Pancreas (tissue), 10 donors: Measurements from ENCODE around the gene CFAP157. TPM values are rescaled to one million over a fixed set of nuclear protein-coding genes. Genes with fewer than 3 reads are reported as not detected.

ENCODE experiments used
- ATAC-seq, 4 donors: fragments of 200-7000 bp; cut with Tn5 transposase; one replicate each; pipeline versions ENCODE4 v1.8.0 to v1.9.1; 2020; ENCODE audit warnings: mild to moderate bottlenecking in 4 of 4, moderate library complexity in 4 of 4
- DNase-seq, 6 donors: peaks; one replicate each; pipeline ENCODE4 v3.0.0-alpha.2; 2020
- FAIRE-seq: peaks from 2 replicates; lab custom pipeline; 2012; peaks lifted over from hg19 to GRCh38; lab: Jason Lieb, UNC
- H3K27ac ChIP-seq, 4 donors: fragments of 200-600 bp; sonication (generic); 1 replicate in 3 of 4; 2 replicates in 1 of 4; pipeline versions ENCODE4 v1.5.0 to v1.8.0; 2020
- H3K27me3 ChIP-seq, 4 donors: fragments of 200-600 bp; one replicate each; pipeline ENCODE4 v1.8.0; 2021
- H3K36me3 ChIP-seq, 3 donors: fragments of 200-600 bp; sonication (generic) in 1 of 3; one replicate each; pipeline versions ENCODE4 v1.5.0 to v1.8.0; 2020 to 2021
- H3K4me1 ChIP-seq, 3 donors: fragments of 200-600 bp; one replicate each; pipeline ENCODE4 v1.8.0; 2021
- H3K4me3 ChIP-seq, 4 donors: fragments of 200-600 bp; sonication (generic) in 2 of 4; one replicate each; pipeline versions ENCODE4 v1.5.0 to v1.8.0; 2020 to 2021
- H3K9me3 ChIP-seq, 4 donors: fragments of 200-600 bp; one replicate each; pipeline ENCODE4 v1.8.0; 2021
- WGBS, 2 donors: extraction: QIAGEN DNeasy Blood & Tissue Kit; methylation state at CpG; one replicate each; pipeline ENCODE4 v1.1.7; 2013; 5-methylcytosine and 5-hydroxymethylcytosine counted together
- intact Hi-C, 3 donors: fragments of 100-400 bp; cut with DNase I; formaldehyde crosslinking; loops; one replicate each; pipeline versions ENCODE4 v1.11.1 to v1.14.2; 2022
- polyA plus RNA-seq, 2 donors: library from polyadenylated mRNA; stranded (reverse); fragments of 200-250 nt; gene quantifications; one replicate each; pipeline ENCODE4 v1.2.3, GENCODE V29; 2013
- total RNA-seq, 6 donors: library from RNA; stranded (reverse); fragmentation: NEBNext Ultra II Directional in 4 of 6; extraction: Animal tissue kit (Norgen Biotek cat#: 25700) in 4 of 6; gene quantifications; one replicate each; pipeline versions ENCODE4 v1.2.1 to v1.2.4, GENCODE V29; 2021 to 2023
- TF ChIP-seq, protein P1 (sequence below), 4 donors: fragments of 200-600 bp; sonication (generic) in 3 of 4; IDR thresholded peaks; one replicate each; pipeline versions ENCODE4 v1.5.0 to v1.8.0; 2021; ENCODE audit warnings: antibody characterized with exemption in 4 of 4
- donor health status: healthy with polysubstance abuse.
- donor health status: DM: no; HTN: no; CAD: no; lungs with moderate emphysema.
- donor health status: DM: no; HTN: no; CAD: no.
- donor health status: control.
- donor health status: control.
- donor health status: Bipolar disorder and iron deficiency.
- donor health status: DM: yes; HTN: yes; CAD: no.
- donor health status: DM: no; HTN: no; CAD: no.
- donor health status: DM: no; HTN: no; CAD: no.
- donor health status: DM: yes; HTN: yes; CAD: no.

CFAP157 gene
- total and polyA plus RNA-seq, 8 donors = 0.12 to 2.1 (median 0.23) TPM; not detected in 1

DNA sequence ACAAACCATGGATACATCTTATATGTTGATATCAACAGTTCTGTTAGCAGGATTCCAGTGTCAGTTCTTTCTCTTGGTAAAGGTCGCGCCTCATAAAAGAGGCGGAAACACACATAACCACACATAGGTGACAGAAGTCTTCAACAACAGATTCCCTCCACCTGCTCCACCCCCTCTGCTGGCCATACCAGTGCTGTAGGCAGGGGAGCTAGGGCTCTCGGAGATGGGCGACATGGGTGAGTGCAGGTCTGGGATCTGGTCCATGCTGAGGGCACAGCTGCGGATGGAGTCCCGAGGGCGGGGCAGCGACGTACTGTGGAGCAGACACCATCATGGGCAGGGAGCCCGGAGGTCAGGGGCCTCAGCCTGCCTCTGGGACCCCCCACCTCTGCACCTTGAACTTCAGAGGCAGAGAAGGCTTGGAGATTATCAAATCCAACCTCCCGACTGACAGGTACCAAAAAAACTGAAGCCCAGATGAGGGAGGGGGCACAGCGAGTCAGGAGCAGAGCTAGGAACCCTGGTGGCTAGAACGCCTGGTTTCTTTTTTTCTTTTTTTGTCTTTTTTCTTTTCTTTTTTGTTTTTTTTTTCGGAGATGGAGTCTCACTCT, 40.3 kb downstream of the CFAP157 start:
- intact Hi-C loops = no loop called here
- 57 to 63% methylated on average over 15 of the region's 15 CpGs for WGBS, 2 donors
- no peak for DNase-seq

GRCh38 chr9:127749090-127749787, 42.5 kb downstream of the CFAP157 start:
- no peak for ATAC-seq
- no peak overlapping the region for H3K4me3 ChIP-seq
- no peak for FAIRE-seq
- no peak for DNase-seq
- H3K36me3 ChIP-seq = no peaks in the 10 kb centered on the region
- intact Hi-C loops = no loop called here
- peaks cover 0 to 7% (median 1%) of the 10 kb centered on the region in 4 donors for H3K27me3 ChIP-seq
- TF ChIP-seq, protein P1, sequence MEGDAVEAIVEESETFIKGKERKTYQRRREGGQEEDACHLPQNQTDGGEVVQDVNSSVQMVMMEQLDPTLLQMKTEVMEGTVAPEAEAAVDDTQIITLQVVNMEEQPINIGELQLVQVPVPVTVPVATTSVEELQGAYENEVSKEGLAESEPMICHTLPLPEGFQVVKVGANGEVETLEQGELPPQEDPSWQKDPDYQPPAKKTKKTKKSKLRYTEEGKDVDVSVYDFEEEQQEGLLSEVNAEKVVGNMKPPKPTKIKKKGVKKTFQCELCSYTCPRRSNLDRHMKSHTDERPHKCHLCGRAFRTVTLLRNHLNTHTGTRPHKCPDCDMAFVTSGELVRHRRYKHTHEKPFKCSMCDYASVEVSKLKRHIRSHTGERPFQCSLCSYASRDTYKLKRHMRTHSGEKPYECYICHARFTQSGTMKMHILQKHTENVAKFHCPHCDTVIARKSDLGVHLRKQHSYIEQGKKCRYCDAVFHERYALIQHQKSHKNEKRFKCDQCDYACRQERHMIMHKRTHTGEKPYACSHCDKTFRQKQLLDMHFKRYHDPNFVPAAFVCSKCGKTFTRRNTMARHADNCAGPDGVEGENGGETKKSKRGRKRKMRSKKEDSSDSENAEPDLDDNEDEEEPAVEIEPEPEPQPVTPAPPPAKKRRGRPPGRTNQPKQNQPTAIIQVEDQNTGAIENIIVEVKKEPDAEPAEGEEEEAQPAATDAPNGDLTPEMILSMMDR (IDR thresholded peaks at IDR 0.05) = no peak
- no peaks in the 10 kb centered on the region for H3K9me3 ChIP-seq
- WGBS, 2 donors = 83 to 89% methylated on average over 26 of the region's 26 CpGs
- no peak overlapping the region for H3K27ac ChIP-seq
- no peaks in the 10 kb centered on the region for H3K4me1 ChIP-seq

More for the DNA sequence above, 40.3 kb downstream of the CFAP157 start:
- no peak overlapping the region for H3K27ac ChIP-seq
- no peaks in the 10 kb centered on the region for H3K36me3 ChIP-seq
- no peaks in the 10 kb centered on the region for H3K27me3 ChIP-seq
- no peaks in the 10 kb centered on the region for H3K9me3 ChIP-seq
- TF ChIP-seq, protein P1 (IDR thresholded peaks at IDR 0.05) = no peak
- no peaks in the 10 kb centered on the region for H3K4me1 ChIP-seq
- no peak for FAIRE-seq
- H3K4me3 ChIP-seq = no peak overlapping the region
- ATAC-seq = no peak

- no peak overlapping the region for H3K4me3 ChIP-seq
- no peaks in the 10 kb centered on the region for H3K36me3 ChIP-seq
- ATAC-seq (peak in 3 of 4 donors; percentile 49 to 81 (median 72)), DNase-seq (no peak), FAIRE-seq (no peak)
- intact Hi-C loops = no loop called here
- H3K4me1 ChIP-seq = no peaks in the 10 kb centered on the region
- 17 to 19% methylated on average over 10 of the region's 10 CpGs for WGBS, 2 donors
- TF ChIP-seq, protein P1 (IDR thresholded peaks at IDR 0.05) = no peak
- H3K9me3 ChIP-seq = no peaks in the 10 kb centered on the region
- peaks cover 0 to 9% (median 3%) of the 10 kb centered on the region in 4 donors for H3K27me3 ChIP-seq
- H3K27ac ChIP-seq = no peak overlapping the region
These were observed 44.7 kb downstream of the CFAP157 start for GRCh38 chr9:127751269-127752054.

- H3K27me3 ChIP-seq = peaks cover 0 to 9% (median 3%) of the 10 kb centered on the region in 4 donors
- WGBS, 2 donors = 73 to 81% methylated on average over 8 of the region's 8 CpGs
- intact Hi-C loops = no loop called here
- no peaks in the 10 kb centered on the region for H3K36me3 ChIP-seq
- FAIRE-seq (no peak), ATAC-seq (no peak), DNase-seq (no peak)
- no peak overlapping the region for H3K4me3 ChIP-seq
- H3K4me1 ChIP-seq = no peaks in the 10 kb centered on the region
- no peak overlapping the region for H3K27ac ChIP-seq
- no peaks in the 10 kb centered on the region for H3K9me3 ChIP-seq
- TF ChIP-seq, protein P1 (IDR thresholded peaks at IDR 0.05) = no peak
These were observed 46.4 kb downstream of the CFAP157 start for GRCh38 chr9:127753148-127753547.
